ENCODE data around the gene GALNT18. TPM values are rescaled to one million over a fixed set of nuclear protein-coding genes. Genes with fewer than 3 reads are reported as not detected.

GALNT18 gene
- total and polyA plus RNA-seq, 2 experiments from 2014 or later: 4.3 to 10.8 TPM

- no peak overlapping the region for H3K27ac Mint-ChIP-seq
- peaks cover 11% of the 10 kb centered on the region; the same call in 1 of the 2 replicates for H3K9me2 ChIP-seq (ENCODE audit: insufficient read depth)
- TF ChIP-seq ZNF114 (CRISPR knock-in tag; IDR thresholded peaks at IDR 0.05): no peak
- TF ChIP-seq CTCF (conservative IDR thresholded peaks at IDR 0.05; ENCODE audit: low read depth in 2 of 2): no peak
- TF ChIP-seq JUNB (IDR thresholded peaks at IDR 0.05; ENCODE audit: unreplicated experiment): no peak
- TF ChIP-seq REST (IDR thresholded peaks at IDR 0.05; ENCODE audit: unreplicated experiment): no peak
- no peak for TF ChIP-seq ZNF331 (CRISPR knock-in tag; IDR thresholded peaks at IDR 0.05; ENCODE audit: low read depth)
- TF ChIP-seq ETS1 (IDR thresholded peaks at IDR 0.05): no peak
- TF ChIP-seq EZH2phosphoT487 (IDR thresholded peaks at IDR 0.05; ENCODE audit: unreplicated experiment): no peak
- TF ChIP-seq EZH2 (IDR thresholded peaks at IDR 0.05; ENCODE audit: low read depth, unreplicated experiment): no peak
- no peak for TF ChIP-seq NANOG (IDR thresholded peaks at IDR 0.05; ENCODE audit: borderline replicate concordance)
- TF ChIP-seq CREB1 (CRISPR knock-in tag; IDR thresholded peaks at IDR 0.05; ENCODE audit: low read depth): no peak
- TF ChIP-seq STAT1 (IDR thresholded peaks at IDR 0.05; ENCODE audit: unreplicated experiment): no peak
- TF ChIP-seq POLR2AphosphoS5 (IDR thresholded peaks at IDR 0.05; ENCODE audit: low read depth): no peak
- TF ChIP-seq ZNF462 (CRISPR knock-in tag; IDR thresholded peaks at IDR 0.05): no peak
- H3K9me3 Mint-ChIP-seq: no peaks in the 10 kb centered on the region
- H4K20me1 ChIP-seq (replicated peaks; ENCODE audit: insufficient read depth): no peaks in the 10 kb centered on the region
- DNase-seq (ENCODE audit: low spot score) (no peak), ATAC-seq (no peak)
- H3K4me1 Mint-ChIP-seq: no peaks in the 10 kb centered on the region
- no peaks in the 10 kb centered on the region for H3F3A ChIP-seq (replicated peaks; ENCODE audit: low read depth)
- H3K79me2 ChIP-seq (replicated peaks; ENCODE audit: insufficient read depth): no peaks in the 10 kb centered on the region
- no peaks in the 10 kb centered on the region for H3K36me3 ChIP-seq (ENCODE audit: insufficient read depth)
- peaks cover 4% of the 10 kb centered on the region for H3K27me3 Mint-ChIP-seq (ENCODE audit: insufficient read depth, low read depth, poor library complexity)
- no peaks in the 10 kb centered on the region for H3K36me3 Mint-ChIP-seq (ENCODE audit: low read depth)
- H3K27me3 ChIP-seq (ENCODE audit: insufficient read depth): no peaks in the 10 kb centered on the region
- H2AFZ ChIP-seq: no peak overlapping the region
- no peak overlapping the region for H3K4me2 ChIP-seq
- H3K4me1 ChIP-seq (ENCODE audit: insufficient read depth): no peaks in the 10 kb centered on the region
- H3K4me3 ChIP-seq: no peak overlapping the region
- no peak overlapping the region for H3K4me3 Mint-ChIP-seq
- no peak overlapping the region for H3K27ac ChIP-seq (ENCODE audit: low read depth)
Measured at GRCh38 chr11:11306855-11307254, 314.9 kb downstream of the GALNT18 start.
